Right atrium auricular region (tissue), 2 donors: ENCODE measurements around the gene RFPL1. TPM values are rescaled to one million over a fixed set of nuclear protein-coding genes. Genes with fewer than 3 reads are reported as not detected.
"Not testable (repeated sequence)": the region's sequence is repeated elsewhere in the genome, so short reads cannot be mapped to it uniquely, and the experiment has no call there.

Experiments
- DNase-seq: peaks from one replicate; pipeline ENCODE4 v3.0.0-alpha.2; 2019; ENCODE audit warnings: low spot score
- H3K27ac ChIP-seq, 2 donors: fragments of 200-600 bp; sonication (generic); 1 replicate in 1 of 2; 2 replicates in 1 of 2; pipeline ENCODE4 v1.5.1; 2016 to 2019
- H3K27me3 ChIP-seq, 2 donors: fragments of 200-600 bp; sonication (generic); one replicate each; pipeline versions ENCODE4 v1.5.1 to v1.6.0; 2017 to 2019
- H3K36me3 ChIP-seq: fragments of 200-600 bp; sonication (generic); one replicate; pipeline ENCODE4 v1.5.1; 2016
- H3K4me1 ChIP-seq, 2 donors: fragments of 200-600 bp; sonication (generic); one replicate each; pipeline versions ENCODE4 v1.5.1 to v1.6.0; 2017 to 2019
- H3K4me3 ChIP-seq, 2 donors: fragments of 200-600 bp; sonication (generic); 1 replicate in 1 of 2; 2 replicates in 1 of 2; pipeline ENCODE4 v1.5.1; 2017 to 2019; ENCODE audit warnings: mild to moderate bottlenecking in 1 of 2, moderate library complexity in 1 of 2
- H3K9me3 ChIP-seq, 2 donors: fragments of 200-600 bp; sonication (generic); one replicate each; pipeline ENCODE4 v1.5.1; 2019
- CTCF ChIP-seq, 2 donors: fragments of 200-600 bp; sonication (generic); IDR thresholded peaks; one replicate each; pipeline ENCODE4 v1.5.1; 2019; ENCODE audit warnings: antibody characterized with exemption in 2 of 2
- total RNA-seq, 2 donors: library from RNA; depleted of rRNA; stranded (reverse); fragments of >200 nt; gene quantifications; one replicate each; pipeline ENCODE4 v1.1.0, GENCODE V29; 2016

Gene RFPL1
- total RNA-seq, 2 donors from 2014 or later = not detected

- H3K4me3 ChIP-seq = no peak overlapping the region
- DNase-seq = no peak
- no peak overlapping the region for H3K27ac ChIP-seq
- H3K36me3 ChIP-seq = no peaks in the 10 kb centered on the region
- no peaks in the 10 kb centered on the region for H3K27me3 ChIP-seq
- no peaks in the 10 kb centered on the region for H3K9me3 ChIP-seq
- H3K4me1 ChIP-seq = peaks cover 0 to 4% of the 10 kb centered on the region in 2 donors
- no peak for TF ChIP-seq CTCF (IDR thresholded peaks at IDR 0.05)
Measured at GRCh38 chr22:29396126-29396525, 42.3 kb upstream of the RFPL1 start.

DNA sequence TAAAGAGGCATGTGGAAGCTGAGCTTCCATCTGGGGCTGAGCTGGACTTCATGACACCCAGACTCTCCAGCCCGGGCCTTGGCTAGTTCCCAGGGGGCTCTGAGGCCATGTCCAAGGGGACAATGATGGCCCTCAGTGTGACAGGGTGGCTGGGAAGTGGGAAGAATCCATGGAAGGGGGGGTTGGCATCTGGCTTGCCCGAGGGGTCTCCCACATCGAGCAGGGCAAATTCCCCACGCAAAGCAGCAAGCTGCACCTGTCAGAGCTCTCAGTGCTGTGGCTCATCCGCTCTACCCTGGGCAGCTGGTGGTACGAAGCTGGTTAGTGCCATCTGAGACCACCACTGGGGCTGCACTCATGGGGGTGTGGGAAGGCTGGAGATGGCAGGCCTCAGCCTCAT lies 40.6 kb upstream of the RFPL1 start:
- Histone ChIP-seq H3K27me3 (no peaks in the 10 kb centered on the region), H3K9me3 (no peaks in the 10 kb centered on the region), H3K27ac (no peak overlapping the region), H3K4me3 (no peak overlapping the region), H3K4me1 (peaks cover 0 to 4% of the 10 kb centered on the region in 2 donors), H3K36me3 (no peaks in the 10 kb centered on the region)
- no peak for DNase-seq
- TF ChIP-seq CTCF (IDR thresholded peaks at IDR 0.05) = no peak

DNA sequence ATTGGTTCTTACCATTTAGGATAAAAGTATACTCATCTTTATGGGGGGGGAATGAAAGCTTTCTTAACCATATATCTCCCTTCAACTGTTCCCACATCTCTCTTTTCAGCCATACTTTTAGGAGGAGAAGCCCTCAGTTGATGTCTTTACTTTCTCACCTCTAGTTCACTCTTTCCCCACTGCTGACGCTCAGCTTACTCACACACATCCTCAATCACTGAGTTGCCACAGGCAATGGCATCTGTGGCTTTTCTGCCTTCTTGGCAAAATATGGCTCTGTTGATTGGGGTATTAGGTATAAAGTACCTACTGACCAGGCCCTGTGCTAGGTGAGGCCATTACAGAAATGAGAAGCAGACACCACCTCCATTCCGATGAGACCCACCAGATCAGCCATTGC lies 37.8 kb upstream of the RFPL1 start:
- Histone ChIP-seq H3K36me3 (no peaks in the 10 kb centered on the region), H3K9me3 (no peaks in the 10 kb centered on the region), H3K4me3 (no peak overlapping the region), H3K4me1 (no peaks in the 10 kb centered on the region), H3K27ac (no peak overlapping the region), H3K27me3 (no peaks in the 10 kb centered on the region)
- TF ChIP-seq CTCF (IDR thresholded peaks at IDR 0.05) = no peak
- DNase-seq = no peak

GRCh38 chr22:29401538-29401937 lies 36.8 kb upstream of the RFPL1 start:
- H3K4me3 ChIP-seq, H3K27ac ChIP-seq, H3K27me3 ChIP-seq, DNase-seq, H3K36me3 ChIP-seq, H3K9me3 ChIP-seq, H3K4me1 ChIP-seq: not testable (repeated sequence)

- H3K4me3 ChIP-seq = no peak overlapping the region
- H3K27me3 ChIP-seq = no peaks in the 10 kb centered on the region
- no peak for TF ChIP-seq CTCF (IDR thresholded peaks at IDR 0.05)
- no peaks in the 10 kb centered on the region for H3K36me3 ChIP-seq
- H3K4me1 ChIP-seq = no peaks in the 10 kb centered on the region
- H3K27ac ChIP-seq = no peak overlapping the region
- no peak for DNase-seq
- H3K9me3 ChIP-seq = no peaks in the 10 kb centered on the region
Measured at GRCh38 chr22:29408940-29409339, 29.4 kb upstream of the RFPL1 start.

GRCh38 chr22:29411569-29412211 lies 26.7 kb upstream of the RFPL1 start:
- H3K36me3 ChIP-seq, H3K4me1 ChIP-seq, H3K27ac ChIP-seq, H3K9me3 ChIP-seq, H3K27me3 ChIP-seq, H3K4me3 ChIP-seq, DNase-seq: not testable (repeated sequence)

DNA sequence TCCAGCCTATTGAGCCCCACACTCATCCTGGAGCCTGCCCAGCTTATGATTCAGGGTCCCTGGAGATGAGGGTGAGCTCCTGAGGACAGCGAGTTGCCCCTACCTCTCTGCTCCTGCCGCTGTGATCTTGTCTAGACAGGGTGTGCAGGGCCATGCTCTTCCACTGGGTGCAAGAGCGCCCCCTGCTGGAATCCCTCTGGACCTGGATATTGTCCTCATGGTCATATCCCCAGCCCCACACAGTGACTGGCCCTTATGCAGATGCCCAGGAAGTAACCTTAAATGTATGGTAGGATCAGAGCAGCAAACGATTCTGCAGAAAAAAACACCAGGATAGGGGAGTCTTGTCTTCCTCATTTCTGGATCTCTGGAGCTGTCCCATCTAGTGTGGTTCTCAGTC lies 25.6 kb upstream of the RFPL1 start:
- H3K36me3 ChIP-seq, DNase-seq, H3K9me3 ChIP-seq, H3K4me3 ChIP-seq, H3K27me3 ChIP-seq, H3K27ac ChIP-seq, H3K4me1 ChIP-seq: not testable (repeated sequence)
- peak in 1 of 2 donors; percentile 56 for TF ChIP-seq CTCF (IDR thresholded peaks at IDR 0.05)

- peak overlapping the region; percentile 31 to 51 for H3K4me3 ChIP-seq
- H3K36me3 ChIP-seq, H3K4me1 ChIP-seq, H3K27me3 ChIP-seq, DNase-seq, H3K9me3 ChIP-seq: not testable (repeated sequence)
- peak overlapping the region; percentile 21 to 39 for H3K27ac ChIP-seq
Measured at GRCh38 chr22:29414951-29415591, 23.3 kb upstream of the RFPL1 start.

DNA sequence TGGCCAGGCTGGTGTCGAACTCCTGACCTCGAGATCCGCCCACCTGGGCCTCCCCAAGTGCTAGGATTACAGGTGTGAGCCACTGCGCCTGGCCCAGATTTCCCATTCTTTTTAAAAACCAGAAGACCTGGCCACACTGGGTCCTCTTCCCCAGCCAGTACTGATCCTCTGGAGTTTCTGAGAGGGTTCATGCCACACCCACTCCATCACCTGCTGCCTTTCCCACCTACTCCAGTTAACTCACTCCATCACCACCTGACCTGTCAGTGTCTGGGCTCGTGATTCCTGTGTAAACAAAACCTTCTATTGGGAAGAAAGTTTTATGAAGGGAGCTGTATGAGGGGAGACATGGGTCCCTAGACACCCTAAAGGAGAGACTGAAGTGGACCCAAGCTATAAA lies 19.7 kb upstream of the RFPL1 start:
- H3K4me3 ChIP-seq, DNase-seq, H3K27ac ChIP-seq, H3K27me3 ChIP-seq, H3K9me3 ChIP-seq, H3K4me1 ChIP-seq, H3K36me3 ChIP-seq: not testable (repeated sequence)
